Esophagus squamous epithelium (tissue), 4 donors: ENCODE results near the gene CRACDL.

Experiments used
- POLR2A ChIP-seq, 4 donors: fragments of 450-650 bp; IDR thresholded peaks; one replicate each; pipeline ENCODE4 v1.6.1; 2017; ENCODE audit warnings: antibody characterized with exemption in 4 of 4, mild to moderate bottlenecking in 4 of 4, moderate library complexity in 3 of 4
- TF ChIP-seq, protein P1 (sequence below), 6 experiments: fragments of 450-650 bp in 4 of 6; fragments of 200-600 bp in 2 of 6; sonication (generic) in 2 of 6; IDR thresholded peaks; one replicate each; pipeline ENCODE4 v1.5.1; 2016 to 2019; ENCODE audit warnings: antibody characterized with exemption in 6 of 6, mild to moderate bottlenecking in 4 of 6, moderate library complexity in 4 of 6

DNA sequence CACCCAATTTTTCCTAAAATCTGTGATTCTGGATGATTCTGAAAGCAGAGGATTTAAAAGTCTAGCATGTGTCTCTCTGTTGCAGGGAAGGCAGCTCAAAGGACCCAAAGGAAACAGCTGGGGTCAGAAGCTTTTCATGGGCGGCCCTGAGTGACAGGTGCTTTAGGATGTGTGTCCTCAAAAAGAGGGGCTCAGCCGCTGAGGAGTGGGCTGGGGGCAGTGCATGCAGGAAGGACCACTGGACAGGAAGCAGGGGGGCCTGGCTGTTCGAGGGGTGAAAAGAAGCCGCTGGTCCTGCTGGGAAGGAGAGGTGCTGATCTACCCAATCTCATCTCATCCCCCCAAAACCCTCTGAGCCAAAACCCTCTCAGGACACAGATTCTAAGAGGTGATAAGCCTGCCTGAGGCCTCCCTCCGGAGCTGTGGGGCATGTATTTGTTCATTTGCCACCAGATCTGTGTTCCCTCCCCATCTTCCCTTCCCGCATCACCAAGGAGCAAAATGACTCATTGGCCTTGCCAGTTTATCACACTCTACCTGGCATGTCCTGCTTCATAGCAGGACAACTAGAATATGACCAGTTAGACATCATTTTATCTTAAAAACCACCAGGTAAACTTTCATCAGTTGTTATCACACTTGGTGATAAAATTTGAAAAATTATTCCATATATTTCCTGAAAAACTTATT is 106.3 kb downstream of the CRACDL start:
- TF ChIP-seq, protein P1, sequence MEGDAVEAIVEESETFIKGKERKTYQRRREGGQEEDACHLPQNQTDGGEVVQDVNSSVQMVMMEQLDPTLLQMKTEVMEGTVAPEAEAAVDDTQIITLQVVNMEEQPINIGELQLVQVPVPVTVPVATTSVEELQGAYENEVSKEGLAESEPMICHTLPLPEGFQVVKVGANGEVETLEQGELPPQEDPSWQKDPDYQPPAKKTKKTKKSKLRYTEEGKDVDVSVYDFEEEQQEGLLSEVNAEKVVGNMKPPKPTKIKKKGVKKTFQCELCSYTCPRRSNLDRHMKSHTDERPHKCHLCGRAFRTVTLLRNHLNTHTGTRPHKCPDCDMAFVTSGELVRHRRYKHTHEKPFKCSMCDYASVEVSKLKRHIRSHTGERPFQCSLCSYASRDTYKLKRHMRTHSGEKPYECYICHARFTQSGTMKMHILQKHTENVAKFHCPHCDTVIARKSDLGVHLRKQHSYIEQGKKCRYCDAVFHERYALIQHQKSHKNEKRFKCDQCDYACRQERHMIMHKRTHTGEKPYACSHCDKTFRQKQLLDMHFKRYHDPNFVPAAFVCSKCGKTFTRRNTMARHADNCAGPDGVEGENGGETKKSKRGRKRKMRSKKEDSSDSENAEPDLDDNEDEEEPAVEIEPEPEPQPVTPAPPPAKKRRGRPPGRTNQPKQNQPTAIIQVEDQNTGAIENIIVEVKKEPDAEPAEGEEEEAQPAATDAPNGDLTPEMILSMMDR (IDR thresholded peaks at IDR 0.05): no peak
- TF ChIP-seq POLR2A (IDR thresholded peaks at IDR 0.05): no peak
